OCI-LY7 (cell line): ENCODE data around the gene THOP1.
"Not testable (repeated sequence)": the region's sequence is repeated elsewhere in the genome, so short reads cannot be mapped to it uniquely, and the experiment has no call there.

Experiments used
- EZH2phosphoT487 ChIP-seq: fragments of 200-600 bp; sonication (generic); IDR thresholded peaks from 2 replicates; pipeline ENCODE4 v1.6.1; 2018; ENCODE audit warnings: low read depth, borderline replicate concordance, mild to moderate bottlenecking, mixed run types, antibody characterized with exemption, low read length, moderate library complexity, mixed read lengths
- TF ChIP-seq, protein P1 (sequence below): fragments of 200-600 bp; sonication (generic); conservative IDR thresholded peaks from 2 replicates; pipeline ENCODE4 v1.5.1; 2014; ENCODE audit warnings: mild to moderate bottlenecking, antibody characterized with exemption, low read length, moderate library complexity, mixed read lengths

DNA sequence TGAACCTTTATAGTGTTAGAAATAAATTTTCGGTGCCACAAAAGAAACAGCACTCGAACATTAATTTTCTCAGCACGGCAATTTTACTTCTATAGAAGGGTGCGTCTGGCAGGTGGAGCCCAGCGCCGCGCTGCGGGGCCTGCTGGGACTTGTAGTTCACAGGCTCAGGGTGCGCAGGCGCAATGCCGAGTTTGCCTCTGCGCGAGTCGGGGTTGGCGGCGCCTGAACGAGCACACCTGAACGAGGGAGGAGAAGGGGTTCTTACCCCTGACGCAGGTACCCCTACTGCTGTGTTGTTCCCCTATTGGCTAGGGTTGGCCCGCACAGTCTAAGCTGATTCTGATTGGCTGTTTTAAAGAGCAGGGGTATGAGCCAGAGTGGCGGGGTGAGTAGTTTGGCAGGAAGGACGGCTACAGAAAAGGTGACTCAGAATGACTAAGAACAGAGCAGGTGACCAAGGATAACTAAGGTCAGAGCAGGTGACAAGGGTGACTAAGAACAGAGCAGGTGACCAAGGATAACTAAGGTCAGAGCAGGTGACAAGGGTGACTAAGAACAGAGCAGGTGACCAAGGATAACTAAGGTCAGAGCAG lies 32.0 kb downstream of the THOP1 start:
- TF ChIP-seq, protein P1, sequence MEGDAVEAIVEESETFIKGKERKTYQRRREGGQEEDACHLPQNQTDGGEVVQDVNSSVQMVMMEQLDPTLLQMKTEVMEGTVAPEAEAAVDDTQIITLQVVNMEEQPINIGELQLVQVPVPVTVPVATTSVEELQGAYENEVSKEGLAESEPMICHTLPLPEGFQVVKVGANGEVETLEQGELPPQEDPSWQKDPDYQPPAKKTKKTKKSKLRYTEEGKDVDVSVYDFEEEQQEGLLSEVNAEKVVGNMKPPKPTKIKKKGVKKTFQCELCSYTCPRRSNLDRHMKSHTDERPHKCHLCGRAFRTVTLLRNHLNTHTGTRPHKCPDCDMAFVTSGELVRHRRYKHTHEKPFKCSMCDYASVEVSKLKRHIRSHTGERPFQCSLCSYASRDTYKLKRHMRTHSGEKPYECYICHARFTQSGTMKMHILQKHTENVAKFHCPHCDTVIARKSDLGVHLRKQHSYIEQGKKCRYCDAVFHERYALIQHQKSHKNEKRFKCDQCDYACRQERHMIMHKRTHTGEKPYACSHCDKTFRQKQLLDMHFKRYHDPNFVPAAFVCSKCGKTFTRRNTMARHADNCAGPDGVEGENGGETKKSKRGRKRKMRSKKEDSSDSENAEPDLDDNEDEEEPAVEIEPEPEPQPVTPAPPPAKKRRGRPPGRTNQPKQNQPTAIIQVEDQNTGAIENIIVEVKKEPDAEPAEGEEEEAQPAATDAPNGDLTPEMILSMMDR = not testable (repeated sequence)
- TF ChIP-seq EZH2phosphoT487 = not testable (repeated sequence)
